DND-41 (cell line): ENCODE results near the gene DOCK8.

Experiments used
- ATAC-seq: fragments of 200-7000 bp; cut with Tn5 transposase; 3 replicates; pipeline ENCODE4 v1.9.1; 2021; ENCODE audit warnings: low read depth; ENCODE audit not compliant: insufficient read depth
- DNase-seq: peaks from one replicate; pipeline ENCODE4 v3.0.0-alpha.2; 2020
- H2AFZ ChIP-seq: 2 replicates; pipeline ENCODE4 v1.6.0; 2012; ENCODE audit warnings: low read depth, low read length
- H3K27ac ChIP-seq: 2 replicates; pipeline ENCODE4 v1.5.1; 2012; ENCODE audit warnings: low read length, inconsistent platforms
- H3K27me3 ChIP-seq: fragments of 200-600 bp; sonication (generic); 2 replicates; pipeline ENCODE4 v1.6.0; 2012; ENCODE audit warnings: low read length, mild to moderate bottlenecking, inconsistent platforms; ENCODE audit not compliant: insufficient read depth, poor library complexity
- H3K36me3 ChIP-seq: 2 replicates; pipeline ENCODE4 v1.5.1; 2012; ENCODE audit warnings: low read length, inconsistent platforms; ENCODE audit not compliant: insufficient read depth
- H3K4me1 ChIP-seq: 2 replicates; pipeline ENCODE4 v1.5.1; 2012; ENCODE audit warnings: mild to moderate bottlenecking, low read length; ENCODE audit not compliant: insufficient read depth
- H3K4me2 ChIP-seq: 2 replicates; pipeline ENCODE4 v1.6.0; 2012; ENCODE audit warnings: mild to moderate bottlenecking, moderate library complexity, low read length, inconsistent platforms; ENCODE audit not compliant: insufficient read depth
- H3K4me3 ChIP-seq, 2 experiments: fragments of 200-600 bp in 1 of 2; shearing (Covaris generic) in 1 of 2; 2 replicates each; pipeline ENCODE4 v1.5.1; 2012 to 2016; ENCODE audit warnings: inconsistent platforms in 2 of 2, low read length in 2 of 2, mild to moderate bottlenecking in 2 of 2, low read depth in 1 of 2, moderate library complexity in 1 of 2
- H3K79me2 ChIP-seq: 2 replicates; pipeline ENCODE4 v1.6.0; 2012; ENCODE audit warnings: low read length, inconsistent platforms; ENCODE audit not compliant: insufficient read depth
- H3K9ac ChIP-seq: 2 replicates; pipeline ENCODE4 v1.6.0; 2012; ENCODE audit warnings: low read depth, mild to moderate bottlenecking, inconsistent platforms, low read length, moderate library complexity
- H3K9me3 ChIP-seq: 2 replicates; pipeline ENCODE4 v1.5.1; 2012; ENCODE audit warnings: low read length, moderate library complexity, mild to moderate bottlenecking, inconsistent platforms; ENCODE audit not compliant: insufficient read depth, severe bottlenecking
- H4K20me1 ChIP-seq: 2 replicates; pipeline ENCODE4 v1.6.0; 2012; ENCODE audit warnings: low read length; ENCODE audit not compliant: insufficient read depth
- CTCF ChIP-seq: IDR thresholded peaks from 2 replicates; pipeline ENCODE4 v1.5.1; 2012; ENCODE audit warnings: borderline replicate concordance, low read length, moderate library complexity, mild to moderate bottlenecking; ENCODE audit not compliant: poor library complexity, severe bottlenecking; ENCODE audit errors: extremely low read depth
- EZH2 ChIP-seq: IDR thresholded peaks from 3 replicates; pipeline ENCODE4 v1.6.1; 2012; ENCODE audit warnings: borderline replicate concordance, low read depth, mild to moderate bottlenecking, moderate library complexity, low read length, inconsistent platforms; ENCODE audit not compliant: severe bottlenecking

Gene DOCK8

DNA sequence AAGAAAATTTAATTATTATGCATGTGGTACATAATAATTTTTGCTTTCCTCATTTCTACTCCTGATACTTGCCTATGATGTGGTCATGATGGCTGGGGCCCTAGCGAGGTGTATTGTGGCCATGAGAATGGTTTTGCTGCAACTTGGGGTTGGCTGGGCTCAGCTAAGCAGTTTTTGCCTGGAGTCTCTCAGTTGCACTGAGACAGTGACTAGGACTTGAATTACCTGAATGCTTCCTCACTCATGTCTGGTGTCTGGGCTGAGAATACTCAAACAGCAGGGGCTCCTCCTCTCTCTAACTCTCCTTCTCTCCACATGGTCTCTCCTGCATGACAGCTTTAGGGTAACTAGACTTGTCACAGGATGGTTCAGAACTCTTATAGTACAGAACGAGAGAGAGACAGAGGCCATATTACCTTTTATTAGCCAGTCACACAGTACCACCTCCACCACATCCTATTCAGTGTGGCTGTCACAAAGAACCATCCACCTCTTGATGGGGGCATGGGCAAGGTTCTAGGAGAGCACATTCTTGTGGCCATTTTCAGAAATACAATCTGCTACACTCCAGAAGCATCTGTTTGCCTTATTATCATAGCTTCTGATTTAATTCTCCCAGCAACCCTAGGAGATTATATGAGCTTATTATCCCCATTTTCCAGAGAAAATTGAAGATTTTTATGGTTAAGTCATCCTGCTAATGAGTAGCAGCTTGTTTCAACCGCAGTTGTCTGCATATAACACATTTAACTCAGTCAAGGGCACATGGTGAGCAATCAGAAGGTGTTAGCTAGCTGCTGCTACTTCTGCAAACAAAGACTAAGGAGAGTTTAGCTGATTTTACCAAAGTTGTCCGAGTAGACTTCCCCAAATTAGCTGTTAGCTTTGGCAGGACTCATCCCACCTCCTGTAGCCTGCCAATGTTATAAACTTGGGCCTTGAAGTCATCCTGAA, 245.1 kb downstream of the DOCK8 start:
- TF ChIP-seq EZH2 (no peak), CTCF (no peak)
- Histone ChIP-seq H3K36me3 (peaks cover 75% of the 10 kb centered on the region), H3K4me1 (no peaks in the 10 kb centered on the region), H3K79me2 (no peaks in the 10 kb centered on the region), H2AFZ (no peak overlapping the region), H3K27ac (no peak overlapping the region), H3K4me3 (no peak overlapping the region), H4K20me1 (no peaks in the 10 kb centered on the region), H3K27me3 (no peaks in the 10 kb centered on the region), H3K9ac (no peak overlapping the region), H3K9me3 (no peaks in the 10 kb centered on the region), H3K4me2 (no peak overlapping the region)
- DNase-seq (no peak), ATAC-seq (no peak)

DNA sequence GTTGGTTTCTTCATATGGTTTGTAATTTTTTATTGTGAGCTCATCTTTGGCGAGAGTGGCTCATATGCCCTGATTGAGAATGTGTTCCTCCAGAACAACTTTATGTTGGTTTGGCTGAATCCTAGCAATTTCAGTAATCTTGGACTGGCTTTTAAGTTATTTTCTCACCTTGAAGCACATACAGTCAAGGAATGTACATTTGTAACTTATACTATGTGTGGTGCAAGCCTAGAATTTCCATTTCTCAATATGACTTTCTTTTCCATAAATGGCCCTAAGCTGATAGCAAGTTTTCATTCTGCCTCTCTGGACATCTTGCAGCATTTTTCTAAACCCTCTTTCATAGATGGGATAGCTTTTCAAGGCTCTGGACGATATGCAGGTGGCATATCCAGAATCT, 247.5 kb downstream of the DOCK8 start:
- H2AFZ ChIP-seq = no peak overlapping the region
- H3K27ac ChIP-seq = no peak overlapping the region
- no peaks in the 10 kb centered on the region for H3K9me3 ChIP-seq
- no peak overlapping the region for H3K4me3 ChIP-seq
- TF ChIP-seq CTCF (no peak), EZH2 (no peak)
- H3K27me3 ChIP-seq = no peaks in the 10 kb centered on the region
- H3K36me3 ChIP-seq = peaks cover 65% of the 10 kb centered on the region
- no peaks in the 10 kb centered on the region for H3K4me1 ChIP-seq
- no peak for DNase-seq
- H3K4me2 ChIP-seq = no peak overlapping the region
- no peak overlapping the region for H3K9ac ChIP-seq
- no peak for ATAC-seq
- no peaks in the 10 kb centered on the region for H4K20me1 ChIP-seq
- H3K79me2 ChIP-seq = no peaks in the 10 kb centered on the region

GRCh38 chr9:462606-463005, 247.9 kb downstream of the DOCK8 start:
- H3K9ac ChIP-seq = no peak overlapping the region
- no peak for ATAC-seq

More at GRCh38 chr9:462606-463005, 247.9 kb downstream of the DOCK8 start:
- TF ChIP-seq CTCF = no peak
- no peak for TF ChIP-seq EZH2
- Histone ChIP-seq H3K9me3 (no peaks in the 10 kb centered on the region), H3K27ac (no peak overlapping the region), H3K79me2 (no peaks in the 10 kb centered on the region), H3K4me1 (no peaks in the 10 kb centered on the region), H3K36me3 (peaks cover 60% of the 10 kb centered on the region), H2AFZ (no peak overlapping the region), H3K4me3 (no peak overlapping the region), H4K20me1 (no peaks in the 10 kb centered on the region), H3K27me3 (no peaks in the 10 kb centered on the region), H3K4me2 (no peak overlapping the region)
- no peak for DNase-seq
